Measurements from ENCODE around the gene TMEM187. TPM values are rescaled to one million over a fixed set of nuclear protein-coding genes. Genes with fewer than 3 reads are reported as not detected.

Gene TMEM187
- total RNA-seq, 2 experiments from 2014 or later, result 1.4 to 4.5 TPM

DNA sequence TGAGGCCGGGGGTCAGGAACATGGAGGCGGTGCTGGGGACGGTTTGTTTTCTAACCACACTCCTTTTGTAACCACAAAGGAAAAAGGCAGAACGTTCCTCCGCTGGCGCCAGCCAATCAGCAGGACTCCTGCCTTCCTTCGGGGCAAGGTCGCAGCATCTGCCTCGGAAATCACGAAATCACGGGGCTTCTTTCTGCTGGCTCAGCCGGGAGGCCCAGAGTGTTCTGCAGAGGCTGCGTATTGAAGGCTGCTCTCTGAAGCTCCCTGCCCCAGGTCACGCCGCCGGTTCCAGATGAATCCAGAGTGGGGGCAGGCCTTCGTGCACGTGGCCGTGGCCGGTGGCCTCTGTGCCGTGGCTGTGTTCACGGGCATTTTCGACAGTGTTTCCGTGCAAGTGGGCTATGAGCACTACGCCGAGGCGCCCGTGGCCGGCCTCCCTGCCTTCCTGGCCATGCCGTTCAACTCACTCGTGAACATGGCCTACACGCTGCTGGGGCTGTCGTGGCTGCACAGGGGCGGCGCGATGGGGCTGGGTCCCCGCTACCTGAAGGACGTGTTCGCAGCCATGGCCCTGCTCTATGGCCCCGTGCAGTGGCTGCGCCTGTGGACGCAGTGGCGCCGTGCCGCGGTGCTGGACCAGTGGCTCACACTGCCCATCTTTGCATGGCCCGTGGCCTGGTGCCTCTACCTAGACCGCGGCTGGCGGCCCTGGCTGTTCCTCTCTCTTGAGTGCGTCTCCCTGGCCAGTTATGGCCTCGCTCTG, 9.4 kb downstream of the TMEM187 start:
- intact Hi-C loops (cut with micrococcal nuclease; ENCODE audit: unreplicated experiment), result no loop called here
- CTCF ChIA-PET (ENCODE audit: unreplicated experiment), result no interaction called here
- BruUV-seq (replicated peaks), result no TSS peak
- DNase-seq (ENCODE audit: low spot score), result no peak
- Histone ChIP-seq H4K20me1 (ENCODE audit: insufficient read depth, low read length) (no peaks in the 10 kb centered on the region), H3K9me3 (ENCODE audit: low read length) (no peaks in the 10 kb centered on the region), H2AFZ (ENCODE audit: low read length) (no peak overlapping the region), H3K27ac (ENCODE audit: low read depth, low read length, poor library complexity, severe bottlenecking) (no peak overlapping the region), H3K4me3 (ENCODE audit: low read depth, low read length, poor library complexity, severe bottlenecking) (no peak overlapping the region), H3K9me2 (ENCODE audit: insufficient read depth, low read length) (no peaks in the 10 kb centered on the region), H3K4me1 (ENCODE audit: insufficient read depth, low read length, poor library complexity, severe bottlenecking) (peaks cover 11% of the 10 kb centered on the region), H3K36me3 (ENCODE audit: insufficient read depth, low read length) (no peaks in the 10 kb centered on the region), H3K4me2 (ENCODE audit: low read length) (no peak overlapping the region), H3K79me2 (ENCODE audit: insufficient read depth, low read depth, low read length) (no peaks in the 10 kb centered on the region)
- TF ChIP-seq, protein P1, sequence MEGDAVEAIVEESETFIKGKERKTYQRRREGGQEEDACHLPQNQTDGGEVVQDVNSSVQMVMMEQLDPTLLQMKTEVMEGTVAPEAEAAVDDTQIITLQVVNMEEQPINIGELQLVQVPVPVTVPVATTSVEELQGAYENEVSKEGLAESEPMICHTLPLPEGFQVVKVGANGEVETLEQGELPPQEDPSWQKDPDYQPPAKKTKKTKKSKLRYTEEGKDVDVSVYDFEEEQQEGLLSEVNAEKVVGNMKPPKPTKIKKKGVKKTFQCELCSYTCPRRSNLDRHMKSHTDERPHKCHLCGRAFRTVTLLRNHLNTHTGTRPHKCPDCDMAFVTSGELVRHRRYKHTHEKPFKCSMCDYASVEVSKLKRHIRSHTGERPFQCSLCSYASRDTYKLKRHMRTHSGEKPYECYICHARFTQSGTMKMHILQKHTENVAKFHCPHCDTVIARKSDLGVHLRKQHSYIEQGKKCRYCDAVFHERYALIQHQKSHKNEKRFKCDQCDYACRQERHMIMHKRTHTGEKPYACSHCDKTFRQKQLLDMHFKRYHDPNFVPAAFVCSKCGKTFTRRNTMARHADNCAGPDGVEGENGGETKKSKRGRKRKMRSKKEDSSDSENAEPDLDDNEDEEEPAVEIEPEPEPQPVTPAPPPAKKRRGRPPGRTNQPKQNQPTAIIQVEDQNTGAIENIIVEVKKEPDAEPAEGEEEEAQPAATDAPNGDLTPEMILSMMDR (conservative IDR thresholded peaks at IDR 0.05; ENCODE audit: low read length), result no peak
- no peak for TF ChIP-seq EZH2phosphoT487 (IDR thresholded peaks at IDR 0.05; ENCODE audit: borderline replicate concordance, low read depth, low read length)
- POLR2A ChIA-PET, result interaction anchor here (0.6 kb wide), 1 partner anchor 107 kb away, joined by 4 read pairs; no protein-coding TSS in a partner anchor

DNA sequence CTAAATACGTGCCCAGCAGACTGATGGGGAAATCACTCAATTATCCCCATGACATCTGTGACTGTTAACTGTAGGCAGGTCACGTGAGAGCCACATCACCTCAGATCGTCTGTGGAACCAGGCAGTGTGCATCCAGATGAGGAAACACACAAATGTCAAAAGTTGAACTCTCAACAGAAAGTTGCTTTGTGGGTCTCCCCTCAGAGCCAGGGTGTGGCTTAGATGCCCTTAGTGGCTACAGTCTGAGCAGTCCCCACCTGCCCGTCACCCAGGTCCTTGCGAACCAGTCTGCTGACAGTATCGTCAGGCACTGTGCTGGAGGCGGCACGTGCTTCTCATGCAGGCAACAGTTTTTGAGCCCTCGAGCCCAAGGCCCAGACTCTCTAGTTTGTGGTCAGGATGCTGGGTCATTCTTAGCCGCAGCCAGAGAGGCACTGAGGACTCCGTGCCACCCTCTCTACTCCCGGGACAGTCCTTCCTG, 10.8 kb downstream of the TMEM187 start:
- H2AFZ ChIP-seq (ENCODE audit: low read length), result 0 out of 2 replicates have a peak overlapping the region, but pooled peaks have one; percentile 39
- H3K9me2 ChIP-seq (ENCODE audit: insufficient read depth, low read length), result no peaks in the 10 kb centered on the region
- POLR2A ChIA-PET, result no interaction called here
- H4K20me1 ChIP-seq (ENCODE audit: insufficient read depth, low read length), result no peaks in the 10 kb centered on the region
- no peaks in the 10 kb centered on the region for H3K36me3 ChIP-seq (ENCODE audit: insufficient read depth, low read length)
- no TSS peak for BruUV-seq (replicated peaks)
- DNase-seq (ENCODE audit: low spot score), result no peak
- no peaks in the 10 kb centered on the region for H3K9me3 ChIP-seq (ENCODE audit: low read length)
- H3K4me3 ChIP-seq (ENCODE audit: low read depth, low read length, poor library complexity, severe bottlenecking), result no peak overlapping the region
- CTCF ChIA-PET (ENCODE audit: unreplicated experiment), result no interaction called here
- TF ChIP-seq, protein P1 (conservative IDR thresholded peaks at IDR 0.05; ENCODE audit: low read length), result no peak
- intact Hi-C loops (cut with micrococcal nuclease; ENCODE audit: unreplicated experiment), result no loop called here
- no peak overlapping the region for H3K27ac ChIP-seq (ENCODE audit: low read depth, low read length, poor library complexity, severe bottlenecking)
- peaks cover 11% of the 10 kb centered on the region for H3K4me1 ChIP-seq (ENCODE audit: insufficient read depth, low read length, poor library complexity, severe bottlenecking)
- no peaks in the 10 kb centered on the region for H3K79me2 ChIP-seq (ENCODE audit: insufficient read depth, low read depth, low read length)
- H3K4me2 ChIP-seq (ENCODE audit: low read length), result no peak overlapping the region
